ENCODE measurements around the gene ERICH2. TPM values are rescaled to one million over a fixed set of nuclear protein-coding genes. Genes with fewer than 3 reads are reported as not detected.
A peak's percentile ranks its signal among the peaks of the same experiment; 100 is the strongest.

ERICH2 gene
- total RNA-seq, 1 experiment from 2014 or later: 1.1 TPM

- no peak for DNase-seq (ENCODE audit: low spot score)
Observed at GRCh38 chr2:170842785-170843184, 72.6 kb downstream of the ERICH2 start.

GRCh38 chr2:170843656-170844055 is 73.5 kb downstream of the ERICH2 start:
- DNase-seq (ENCODE audit: low spot score): peak; percentile 47

DNA sequence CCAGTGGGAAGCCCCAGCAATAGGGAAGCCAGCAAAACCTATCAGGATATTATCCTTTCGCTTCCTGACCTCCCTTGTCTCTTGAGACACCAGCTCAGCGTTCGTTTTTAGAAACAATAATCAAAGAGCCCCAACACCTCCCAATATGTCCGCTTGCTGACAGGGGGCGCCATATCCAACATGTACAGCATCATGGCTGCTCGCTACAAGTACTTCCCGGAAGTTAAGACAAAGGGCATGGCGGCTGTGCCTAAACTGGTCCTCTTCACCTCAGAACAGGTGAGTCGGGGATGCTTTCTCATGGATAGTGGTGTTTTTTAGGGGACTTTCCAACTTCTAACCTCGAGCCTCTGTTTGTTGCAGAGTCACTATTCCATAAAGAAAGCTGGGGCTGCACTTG is 75.2 kb downstream of the ERICH2 start:
- DNase-seq (ENCODE audit: low spot score): no peak

- DNase-seq (ENCODE audit: low spot score): no peak
Observed at GRCh38 chr2:170846314-170846713, 76.1 kb downstream of the ERICH2 start.

- no peak for DNase-seq (ENCODE audit: low spot score)
Observed at GRCh38 chr2:170847716-170848115, 77.5 kb downstream of the ERICH2 start.

Other genes with a start within 250 kb of the ERICH2 start
- not detected in 2 replicates for gene SP5, start 55.0 kb upstream of the ERICH2 start, total RNA-seq (2014; rRNA removed; shearing (Covaris generic))
- gene GAD1, start 46.5 kb downstream of the ERICH2 start, total RNA-seq (2014; rRNA removed; shearing (Covaris generic)): 2.2 and 4.3 TPM in 2 replicates
- 29.8 and 42.3 TPM in 2 replicates for gene GORASP2, start 158.9 kb downstream of the ERICH2 start, total RNA-seq (2014; rRNA removed; shearing (Covaris generic))